Hematopoietic multipotent progenitor cell treated with erythropoietin and hydrocortisone succinate and interleukin-3 and kit ligand, for 4 days (in vitro differentiated cells): ENCODE results near the gene MRPL21.
"Not testable (repeated sequence)": the region's sequence is repeated elsewhere in the genome, so short reads cannot be mapped to it uniquely, and the experiment has no call there.

Source experiments
- DNase-seq: peaks from one replicate; pipeline ENCODE4 v3.0.0-alpha.2; 2015

Gene MRPL21

DNA sequence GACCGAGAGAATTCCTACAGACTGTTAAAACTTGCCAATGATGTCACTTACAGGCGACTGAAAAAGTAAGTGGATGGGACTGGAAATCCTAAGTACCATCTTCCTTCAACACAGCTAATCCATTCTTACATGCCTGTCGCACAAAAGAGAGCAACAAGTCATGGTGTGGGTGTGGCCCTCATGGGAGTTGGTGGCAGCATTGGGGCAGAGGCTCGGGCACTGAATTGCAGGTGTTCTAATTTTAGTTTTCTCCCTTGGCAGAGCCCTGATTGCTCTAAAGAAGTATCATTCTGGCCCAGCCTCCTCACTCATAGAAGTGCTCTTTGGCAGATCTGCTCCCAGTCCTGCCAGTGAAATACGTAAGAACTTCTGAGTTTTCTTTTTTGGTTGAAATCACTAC, 4.6 kb upstream of the MRPL21 start:
- no peak for DNase-seq

DNA sequence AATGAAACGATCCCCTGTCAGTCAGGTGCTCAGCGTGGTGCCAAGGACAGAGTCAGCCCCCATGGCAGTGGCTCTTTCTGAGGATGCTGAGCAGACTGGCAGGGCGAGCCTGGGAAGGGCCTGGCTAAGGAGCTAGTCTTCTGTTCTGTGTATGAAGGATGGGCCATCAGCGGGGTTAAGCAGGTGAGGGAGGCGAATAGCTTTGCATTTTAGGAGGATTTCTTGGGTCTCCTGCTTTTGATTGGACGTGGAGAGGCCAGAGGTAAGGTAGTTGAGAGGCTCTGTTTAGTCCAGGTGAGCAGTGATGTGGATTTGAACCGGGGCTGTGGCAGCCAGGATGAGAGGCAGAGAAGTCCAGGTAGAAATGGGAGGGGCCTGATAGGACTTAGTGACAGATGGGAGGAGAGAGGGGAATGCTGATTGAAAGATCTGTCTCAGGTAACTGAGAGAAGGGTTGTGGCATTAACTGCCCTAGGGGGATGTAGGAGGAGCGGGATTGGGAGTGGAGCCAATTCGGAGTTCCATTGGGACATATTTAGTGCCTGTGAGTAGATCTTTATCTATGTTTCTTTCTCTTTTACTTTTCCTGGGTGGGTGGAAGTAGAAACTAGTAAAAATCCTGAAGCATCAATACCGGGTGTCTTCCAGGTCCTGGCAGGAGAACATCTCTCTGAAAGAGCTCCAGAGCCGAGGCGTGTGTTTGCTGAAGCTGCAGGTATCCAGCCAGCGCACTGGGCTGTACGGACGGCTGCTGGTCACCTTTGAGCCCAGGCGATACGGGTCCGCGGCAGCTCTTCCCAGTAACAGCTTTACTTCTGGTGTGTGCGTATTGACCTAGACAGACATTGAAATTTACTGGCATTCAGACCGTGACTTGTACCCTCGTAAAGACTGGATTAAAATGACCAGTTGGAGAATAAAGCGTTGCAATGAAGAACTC, 2.1 kb upstream of the MRPL21 start:
- no peak for DNase-seq

DNA sequence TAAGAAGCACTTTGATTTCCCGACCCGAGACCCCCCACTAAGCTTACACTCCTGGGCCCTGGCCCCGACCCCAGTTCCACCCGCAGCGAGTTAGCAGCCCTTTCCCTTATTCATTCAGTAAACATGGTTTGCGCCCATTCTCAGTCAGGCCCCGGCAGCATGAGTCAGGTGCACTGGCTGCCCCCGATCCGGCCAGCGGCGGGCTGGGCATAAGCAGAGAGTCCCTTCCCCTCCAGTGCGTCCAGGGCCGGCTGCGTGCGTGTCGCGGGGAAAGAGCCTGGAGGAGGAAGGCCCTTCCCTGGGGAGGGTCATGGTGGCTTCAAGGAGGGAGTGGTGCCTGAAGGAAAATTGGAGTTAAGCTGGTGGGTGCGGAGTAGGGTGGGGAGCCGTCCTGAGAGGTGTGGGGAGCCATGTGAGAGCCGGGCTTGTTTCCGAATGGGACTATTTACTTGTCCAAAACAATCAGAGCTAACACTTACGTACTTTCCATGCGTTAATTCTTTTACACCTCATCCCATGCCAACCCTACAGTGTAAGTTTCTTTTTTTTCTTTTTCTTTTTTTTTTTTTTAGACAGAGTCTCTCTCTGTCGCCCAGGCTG, 716 bp upstream of the MRPL21 start:
- peak; percentile 44 for DNase-seq

DNA sequence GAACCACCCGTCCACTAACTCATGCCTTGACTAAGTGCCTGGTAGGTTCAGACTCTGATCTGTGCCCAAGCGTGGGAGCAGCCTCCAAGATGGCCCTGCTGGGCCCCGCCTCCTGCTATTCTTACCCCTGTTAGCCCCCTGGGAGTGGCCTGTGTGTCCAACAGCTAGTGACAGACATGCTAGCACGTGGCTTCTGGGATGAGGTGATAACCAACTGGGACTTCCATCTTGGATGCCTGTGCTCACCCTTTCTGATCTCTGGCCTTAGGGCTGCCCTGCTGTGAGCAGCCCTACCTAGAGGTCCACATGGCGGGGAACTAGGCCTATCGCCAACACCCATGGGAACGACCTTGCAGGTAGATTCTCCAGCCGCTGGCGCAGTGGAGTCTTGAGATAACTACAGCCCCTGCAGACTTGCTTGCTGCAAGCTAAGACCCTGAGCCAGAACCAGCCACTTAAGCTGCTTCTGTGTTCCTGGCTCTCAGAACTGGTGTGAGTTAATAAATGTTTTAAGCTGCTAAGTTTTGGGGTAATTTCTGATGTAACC, 2.7 kb downstream of the MRPL21 start:
- peak; percentile 24 for DNase-seq

DNA sequence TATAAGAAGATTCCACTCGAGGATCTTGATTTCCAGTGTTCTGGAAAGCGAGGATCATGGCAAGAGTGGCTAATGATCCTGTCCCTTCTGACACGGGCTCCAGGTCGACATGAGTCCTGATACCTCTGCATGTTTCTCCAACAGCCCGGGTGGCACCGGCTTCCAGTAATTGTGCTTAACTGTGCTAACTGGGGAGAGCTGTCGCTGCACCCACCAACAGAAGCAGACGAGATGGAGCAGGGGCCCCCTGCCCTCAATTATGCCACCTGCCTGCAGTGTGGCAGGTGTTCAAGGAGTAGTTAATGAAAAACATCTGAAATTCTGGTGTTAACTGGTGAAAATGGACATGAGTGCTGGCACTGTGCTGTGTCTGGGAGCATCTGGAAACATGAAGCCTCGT, 6.2 kb downstream of the MRPL21 start:
- no peak for DNase-seq

DNA sequence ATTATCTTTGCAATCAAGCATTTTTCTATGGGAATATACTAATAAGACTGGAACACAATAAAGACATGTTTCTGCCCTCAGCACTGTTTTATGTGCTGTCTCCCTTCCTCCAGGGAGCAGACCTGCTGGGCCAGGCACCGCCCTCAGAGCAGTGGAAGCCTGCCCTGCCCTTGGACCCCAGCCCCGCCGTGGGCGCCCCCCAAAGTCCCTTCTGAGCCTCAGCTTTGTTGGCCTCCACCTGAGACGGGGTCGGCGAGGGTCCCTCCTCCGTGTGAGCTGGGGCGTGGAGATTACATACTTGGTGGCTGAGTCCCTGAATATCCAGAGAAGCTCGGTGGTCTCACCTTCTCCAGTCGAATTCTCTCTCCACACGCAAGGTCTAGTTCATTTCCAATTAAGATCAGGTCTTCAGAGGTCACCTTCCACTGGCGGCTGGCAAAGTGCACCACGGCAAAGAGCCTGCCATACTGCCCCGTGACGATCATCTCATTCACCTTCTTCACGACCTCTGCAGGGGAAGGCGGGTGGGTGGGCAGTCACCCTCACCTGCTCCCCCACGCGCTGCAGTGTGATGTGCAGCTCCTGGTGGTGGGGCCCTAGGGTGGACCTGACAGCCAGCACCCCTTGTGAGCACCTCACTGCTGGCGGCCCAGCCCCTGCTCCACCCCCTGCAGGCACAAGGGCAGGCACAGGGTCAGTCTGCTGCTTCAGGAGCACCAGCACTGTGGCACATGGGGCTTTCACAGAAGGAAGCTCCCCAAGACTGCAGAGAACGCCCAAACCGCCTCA, 7.3 kb downstream of the MRPL21 start:
- no peak for DNase-seq

DNA sequence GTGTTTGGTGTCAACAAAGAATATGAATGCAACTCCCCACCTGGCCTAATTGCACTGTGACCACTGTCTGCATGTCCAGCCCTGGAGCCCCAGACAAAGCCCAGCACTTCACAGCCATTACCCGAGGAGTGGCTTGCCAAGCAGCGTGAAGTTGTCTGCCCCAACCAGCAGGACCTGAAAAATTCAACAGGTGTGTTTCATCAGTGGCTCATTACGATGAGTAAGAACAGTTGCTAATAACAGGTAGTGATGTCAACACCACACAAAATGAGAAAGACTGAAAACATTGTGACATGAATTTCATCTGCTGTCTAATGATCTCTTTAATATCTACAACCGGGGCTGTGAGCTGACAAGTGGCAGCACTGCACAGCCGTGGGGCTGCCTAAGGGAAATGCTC, 10.3 kb downstream of the MRPL21 start:
- no peak for DNase-seq

DNA sequence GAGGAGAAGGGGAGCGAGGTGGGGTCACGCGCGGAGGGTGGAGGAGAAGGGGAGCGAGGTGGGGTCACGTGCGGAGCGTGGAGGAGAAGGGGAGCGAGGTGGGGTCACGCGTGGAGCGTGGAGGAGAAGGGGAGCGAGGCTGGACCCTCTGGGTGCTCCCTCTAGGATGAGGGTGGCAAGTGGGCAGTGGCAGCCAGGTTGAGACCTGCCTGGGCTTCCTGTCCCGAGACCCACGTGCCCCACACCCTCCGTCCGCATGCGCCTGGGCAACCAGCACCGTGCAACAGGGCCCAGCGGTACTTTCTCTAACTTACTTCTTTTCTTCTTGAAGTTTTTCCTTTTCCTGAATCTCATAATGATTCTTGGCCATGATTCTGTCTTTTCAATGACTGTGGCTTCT, 11.1 kb downstream of the MRPL21 start:
- DNase-seq = no peak

DNA sequence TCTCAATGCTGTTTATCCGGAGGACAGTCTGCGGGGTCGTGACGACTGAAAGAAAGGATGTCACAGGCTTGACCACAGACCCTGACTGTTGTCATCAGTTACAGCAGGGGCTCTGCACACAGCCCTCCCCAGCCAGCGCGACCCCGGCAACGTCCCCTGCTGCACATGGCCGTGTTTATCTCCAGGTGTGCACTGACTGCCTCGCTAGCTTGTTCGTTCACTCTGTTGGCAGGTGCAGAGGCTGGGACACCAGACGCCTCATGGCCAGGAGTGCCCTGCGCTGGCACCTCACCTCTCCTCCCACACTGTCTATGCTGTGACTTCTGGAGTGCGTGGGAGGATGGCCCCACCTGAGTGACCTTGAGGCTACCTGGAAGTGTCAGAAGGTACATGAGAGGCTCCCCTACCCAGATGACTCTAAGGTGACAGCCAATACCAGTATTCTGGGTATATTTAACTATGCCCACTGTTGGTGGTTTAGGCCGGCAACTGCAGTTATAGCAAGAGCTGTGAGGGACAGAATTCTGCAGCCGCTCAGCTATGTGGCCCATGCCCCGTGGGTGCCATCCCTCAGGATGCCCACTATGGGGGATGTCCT, 12.2 kb downstream of the MRPL21 start:
- no peak for DNase-seq

DNA sequence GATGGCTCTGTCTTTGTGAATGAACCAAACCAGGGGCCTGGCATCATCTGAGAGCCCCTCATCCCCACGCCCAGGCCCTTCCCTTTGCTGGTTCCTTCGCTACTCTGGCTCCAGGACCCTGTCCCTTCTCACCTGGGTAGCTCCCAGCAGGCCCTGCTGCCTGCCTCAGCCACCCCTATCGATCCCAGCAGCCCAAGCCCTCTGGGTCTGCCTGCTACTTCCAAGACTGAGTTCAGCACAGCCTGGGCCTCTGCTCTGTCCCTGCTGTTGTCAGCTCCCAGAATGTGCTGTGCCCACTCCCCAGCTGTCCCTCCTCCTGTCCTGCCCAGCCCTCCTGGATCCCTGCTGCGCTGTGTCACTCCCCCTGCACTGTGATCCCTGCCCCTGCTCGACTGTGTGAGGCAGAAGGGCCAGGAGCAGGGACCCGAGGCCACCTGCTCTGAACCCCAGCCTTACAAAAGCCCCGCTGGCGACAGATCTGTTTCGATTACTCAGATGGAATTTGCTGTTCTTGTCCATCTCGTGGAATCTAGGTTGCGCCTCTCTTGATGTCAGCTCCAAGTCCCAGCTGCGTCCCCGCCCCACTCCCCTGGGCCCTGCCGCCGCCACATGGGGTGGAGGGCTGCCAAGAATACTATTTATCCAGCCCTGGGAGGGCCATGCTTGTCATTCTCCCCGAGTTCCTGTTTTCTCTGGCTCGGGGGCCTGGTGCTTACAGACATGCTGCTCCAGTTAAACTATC, 13.0 kb downstream of the MRPL21 start:
- peak; percentile 79 for DNase-seq

DNA sequence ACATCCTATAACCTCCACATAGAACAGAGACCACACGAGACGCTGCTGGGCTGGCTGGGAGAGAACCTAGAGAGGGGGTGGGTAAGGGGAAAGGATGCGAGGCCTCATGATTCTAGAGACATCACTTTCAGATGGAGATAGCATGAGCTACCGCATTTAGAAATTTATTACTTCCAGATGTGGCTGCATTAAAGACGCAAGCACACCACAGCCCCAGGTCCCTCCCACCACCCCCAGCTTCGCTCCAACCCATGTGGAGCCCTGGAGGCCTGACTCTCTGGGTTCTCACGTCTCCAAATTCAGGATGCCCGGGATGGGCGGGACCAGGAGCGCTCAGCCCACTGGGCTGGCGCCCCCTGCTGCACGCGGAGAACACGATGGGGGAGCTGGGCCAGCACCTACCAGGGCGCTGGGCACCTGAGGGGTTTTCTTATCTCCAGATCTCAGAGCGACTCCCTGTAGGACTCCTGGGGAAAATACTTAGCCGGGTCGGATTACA, 13.6 kb downstream of the MRPL21 start:
- DNase-seq = peak; percentile 13

DNA sequence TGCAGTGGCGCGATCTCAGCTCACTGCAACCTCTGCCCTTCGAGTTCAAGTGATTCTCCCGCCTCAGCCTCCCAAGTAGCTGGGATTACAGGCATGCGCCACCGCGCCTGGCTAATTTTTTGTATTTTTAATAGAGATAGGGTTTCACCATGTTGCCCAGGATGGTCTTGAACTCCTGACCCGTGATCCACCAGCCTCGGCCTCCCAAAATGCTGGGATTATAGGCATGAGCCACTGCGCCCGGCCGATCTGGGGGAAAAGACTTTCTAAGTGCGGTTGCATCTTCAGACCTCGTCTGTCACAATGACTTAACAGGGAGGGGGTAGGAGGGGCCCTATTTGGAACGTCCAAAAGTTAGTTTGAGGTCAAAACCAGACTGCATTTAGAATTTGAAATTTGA, 18.8 kb downstream of the MRPL21 start:
- DNase-seq = not testable (repeated sequence)

DNA sequence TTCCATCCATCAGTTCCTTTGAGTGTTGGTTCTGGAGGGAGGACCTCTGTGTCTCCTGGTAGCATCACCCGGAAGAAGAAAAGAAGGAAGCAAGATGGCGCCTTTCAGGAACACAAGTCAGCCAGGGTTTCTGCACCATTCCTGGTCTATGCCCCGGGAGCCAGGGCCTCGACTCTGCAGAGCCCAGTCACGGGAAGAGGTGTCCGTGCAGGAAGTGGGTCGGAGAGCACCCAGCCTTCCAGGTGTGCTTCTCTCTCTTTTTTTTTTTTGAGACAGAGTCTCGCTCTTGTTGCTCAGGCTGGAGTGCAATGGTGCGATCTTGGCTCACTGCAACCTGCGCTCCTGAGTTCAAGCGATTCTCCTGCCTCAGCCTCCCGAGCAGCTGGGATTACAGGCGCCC, 21.2 kb downstream of the MRPL21 start:
- no peak for DNase-seq

DNA sequence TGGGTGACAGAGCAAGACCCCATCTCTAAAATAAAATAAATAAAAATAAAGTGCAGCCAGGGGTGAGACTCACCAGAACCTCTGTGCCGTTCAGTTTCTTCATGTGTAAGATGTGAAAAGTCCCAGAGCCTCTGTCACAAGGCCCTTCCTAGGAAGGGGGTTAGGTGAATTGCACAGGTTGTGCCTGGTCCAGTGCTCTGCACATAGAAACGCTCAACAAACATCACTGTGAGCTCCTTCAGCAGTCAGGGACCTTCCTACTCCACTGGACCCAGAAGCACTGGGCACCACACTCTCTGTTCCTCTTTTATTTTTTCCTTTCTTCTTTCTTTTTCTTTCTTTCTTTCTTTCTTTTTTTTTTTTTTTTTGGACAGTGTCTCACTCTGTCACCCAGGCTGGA, 22.3 kb downstream of the MRPL21 start:
- no peak for DNase-seq

DNA sequence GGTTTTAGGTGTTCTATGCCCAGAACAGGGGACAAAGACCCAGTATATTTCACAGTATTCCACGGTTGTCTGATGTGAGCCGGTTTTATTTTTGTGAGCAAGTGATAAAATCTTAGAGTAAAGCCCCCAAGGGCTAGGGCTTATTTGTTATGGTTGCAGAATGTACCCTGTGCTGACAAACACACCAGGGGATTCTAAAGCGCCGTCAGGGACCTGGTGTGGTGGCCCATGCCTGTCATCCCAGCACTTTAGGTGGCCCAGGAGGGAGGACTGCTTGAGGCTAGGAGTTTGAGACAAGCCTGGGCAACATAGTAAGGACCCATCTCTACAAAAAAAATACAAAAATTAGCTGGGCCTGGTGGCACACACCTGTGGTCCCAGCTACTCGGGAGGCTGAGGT, 22.8 kb downstream of the MRPL21 start:
- no peak for DNase-seq

DNA sequence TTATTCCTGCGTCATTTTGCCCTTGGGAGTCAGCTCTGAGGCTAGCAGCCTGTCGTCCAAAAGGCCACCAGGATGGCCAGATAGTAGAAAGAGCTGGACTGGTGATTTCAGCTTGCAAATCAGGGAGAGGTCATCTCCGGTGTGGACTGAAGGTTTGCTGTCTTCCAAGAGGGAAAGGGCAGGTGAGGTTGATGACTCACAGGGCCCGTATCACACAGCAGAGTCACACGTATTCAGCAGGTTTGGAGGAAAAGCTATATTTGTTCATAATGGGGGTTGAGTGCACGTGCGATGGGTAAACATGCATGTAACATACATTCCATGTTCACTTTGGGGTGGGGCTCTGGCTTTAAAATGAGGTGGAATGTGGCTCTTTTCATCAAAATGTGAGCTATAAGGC, 25.6 kb downstream of the MRPL21 start:
- DNase-seq = no peak

DNA sequence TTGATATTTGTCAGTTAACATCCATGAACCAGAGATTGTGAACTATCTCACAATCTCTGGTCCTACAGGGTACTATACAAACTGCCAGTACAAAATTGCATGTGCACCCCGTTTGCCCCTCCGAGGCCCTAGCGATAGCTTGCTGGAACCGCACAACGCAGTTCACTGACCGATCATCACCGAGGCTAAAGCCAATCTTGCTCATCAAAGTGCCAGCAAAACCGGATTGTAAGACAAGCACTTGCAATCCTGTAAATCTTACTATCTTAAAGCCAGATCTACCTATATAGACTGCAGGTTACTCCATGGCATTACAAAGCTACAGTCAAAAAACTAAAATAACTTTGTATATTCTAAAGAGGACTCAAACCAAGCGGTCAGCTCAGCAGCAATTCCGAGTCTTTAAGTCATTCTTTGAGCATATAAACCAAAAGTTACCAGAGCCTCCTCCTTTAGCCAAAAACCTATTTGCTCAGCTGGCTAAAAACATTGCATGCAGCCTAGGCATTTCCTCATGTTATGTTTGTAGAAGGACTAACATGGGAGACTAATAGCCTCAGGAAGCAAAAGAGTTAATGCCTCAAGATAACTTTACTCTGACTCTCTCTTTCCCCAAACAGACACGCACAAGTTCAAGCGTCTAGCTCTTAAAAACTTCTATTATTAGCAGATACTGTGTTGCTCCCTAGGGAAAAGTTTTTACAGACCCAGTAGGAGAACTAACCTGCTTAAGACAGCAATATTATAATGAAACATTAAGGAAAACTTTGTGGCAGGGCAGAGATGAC, 31.2 kb downstream of the MRPL21 start:
- DNase-seq = no peak

DNA sequence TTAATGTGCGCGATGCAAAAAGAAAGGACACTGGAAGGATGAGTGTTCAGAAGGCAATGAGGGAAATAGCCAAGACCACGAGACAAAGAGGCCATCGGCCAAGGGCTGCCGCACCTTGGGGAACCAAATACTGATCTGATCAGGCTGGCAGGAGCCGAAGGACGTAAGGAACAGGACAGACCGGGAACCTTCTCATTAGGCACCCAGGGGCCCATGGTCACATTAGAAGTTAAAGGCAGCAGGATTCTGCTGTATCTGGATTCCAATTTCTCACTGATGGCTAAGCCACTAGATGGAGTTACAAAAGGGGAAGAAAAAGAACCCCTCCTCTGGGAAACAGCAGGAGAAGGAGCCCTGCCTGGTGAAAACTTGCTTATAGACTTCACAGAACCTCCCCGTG, 33.2 kb downstream of the MRPL21 start:
- DNase-seq = peak; percentile 25

DNA sequence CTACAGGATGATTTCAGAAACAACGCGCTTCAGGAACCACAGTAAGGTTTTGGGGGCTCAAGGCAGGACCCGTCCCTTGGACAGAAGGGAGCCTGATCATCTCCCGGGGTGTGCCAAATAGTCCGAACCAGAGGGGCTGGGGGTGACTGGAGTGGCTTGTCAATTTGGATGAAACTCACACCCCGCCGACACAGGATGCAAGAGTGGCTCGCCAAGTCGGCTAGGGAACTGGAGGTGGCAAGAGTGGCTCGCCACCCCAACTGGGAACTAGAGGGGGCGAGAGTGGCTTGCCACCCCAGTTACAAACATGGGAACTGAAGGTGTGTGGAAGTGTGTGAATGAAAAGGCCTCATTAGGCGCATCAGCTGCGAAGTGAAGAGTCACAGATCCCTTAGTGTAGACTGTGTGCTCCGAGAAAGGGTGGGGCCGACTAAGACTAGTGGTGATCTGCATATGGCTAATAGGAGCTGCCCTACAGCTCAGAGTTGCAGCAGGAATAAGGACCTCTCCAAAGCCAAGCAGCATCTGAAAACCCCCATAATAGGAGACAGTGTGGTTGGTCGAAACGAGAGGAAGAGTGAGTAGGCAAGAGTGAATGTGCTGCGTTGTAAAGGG, 35.3 kb downstream of the MRPL21 start:
- no peak for DNase-seq

DNA sequence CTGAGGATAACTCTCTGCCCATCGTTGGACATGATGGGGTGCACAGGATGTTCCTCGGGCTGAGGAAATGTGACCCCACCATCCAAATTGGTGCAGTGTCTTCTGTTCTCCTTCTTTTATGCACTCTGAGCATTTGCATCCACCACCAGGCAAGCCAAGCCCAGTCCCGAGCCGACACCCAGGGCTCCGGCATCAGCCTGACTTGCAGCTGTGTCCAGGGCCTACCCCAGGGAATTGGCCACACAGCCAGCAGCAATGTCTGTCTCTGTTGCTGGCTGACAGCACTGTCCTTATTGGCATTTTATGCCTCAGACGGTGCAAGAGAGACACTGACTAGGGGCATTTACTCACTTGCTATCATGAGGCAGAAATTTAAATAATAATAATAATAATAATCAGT, 36.6 kb downstream of the MRPL21 start:
- DNase-seq = no peak

DNA sequence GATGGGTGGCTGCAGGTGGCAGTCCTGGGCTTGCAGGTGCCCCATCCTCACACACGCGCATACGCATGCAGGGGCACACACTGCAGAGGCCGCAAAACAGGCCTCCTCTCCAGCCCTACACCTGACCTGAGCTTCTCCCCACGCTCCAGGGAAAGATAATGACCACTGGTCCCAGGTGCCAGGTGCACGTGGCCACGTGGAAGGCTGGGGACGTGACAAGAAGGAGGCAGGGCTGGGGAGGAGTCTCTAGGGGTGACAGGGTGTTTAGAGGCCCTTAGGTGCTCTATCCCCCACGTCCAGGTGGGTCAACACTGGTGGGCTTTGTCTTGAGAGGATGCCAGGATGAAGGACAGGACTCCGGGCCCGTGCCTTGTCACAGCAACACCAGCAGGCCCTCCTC, 38.4 kb downstream of the MRPL21 start:
- no peak for DNase-seq
